OCI-LY7 (cell line): Measurements from ENCODE around the gene PSMA7.

Experiments used
- CTCF ChIP-seq: fragments of 200-600 bp; sonication (generic); conservative IDR thresholded peaks from 2 replicates; pipeline ENCODE4 v1.5.1; 2014; ENCODE audit warnings: mild to moderate bottlenecking, antibody characterized with exemption, low read length, moderate library complexity, mixed read lengths
- EZH2phosphoT487 ChIP-seq: fragments of 200-600 bp; sonication (generic); IDR thresholded peaks from 2 replicates; pipeline ENCODE4 v1.6.1; 2018; ENCODE audit warnings: low read depth, borderline replicate concordance, mild to moderate bottlenecking, mixed run types, antibody characterized with exemption, low read length, moderate library complexity, mixed read lengths

GRCh38 chr20:62179162-62179504, 35.9 kb upstream of the PSMA7 start:
- TF ChIP-seq CTCF (no peak), EZH2phosphoT487 (no peak)
